Endothelial cell of umbilical vein (primary cell): ENCODE results near the gene KRTAP5-2.
A peak's percentile ranks its signal among the peaks of the same experiment; 100 is the strongest.

Source experiments
- EZH2 ChIP-seq: IDR thresholded peaks from 2 replicates; pipeline ENCODE4 v1.6.1; 2012; ENCODE audit warnings: borderline replicate concordance, low read depth, mild to moderate bottlenecking, moderate library complexity, low read length, inconsistent platforms; ENCODE audit not compliant: severe bottlenecking
- JUN ChIP-seq: IDR thresholded peaks from 2 replicates; pipeline ENCODE4 v1.6.1; 2011; ENCODE audit warnings: borderline replicate concordance, low read depth; ENCODE audit not compliant: insufficient read length, insufficient read depth
- POLR2A ChIP-seq: IDR thresholded peaks from 2 replicates; pipeline ENCODE4 v1.6.1; 2012; ENCODE audit warnings: low read depth, mild to moderate bottlenecking, control low read depth, low read length
- POLR2AphosphoS5 ChIP-seq: IDR thresholded peaks from 2 replicates; pipeline ENCODE4 v1.6.1; 2012; ENCODE audit warnings: low read depth, mild to moderate bottlenecking, control low read depth, low read length, moderate library complexity; ENCODE audit not compliant: insufficient read depth
- TF ChIP-seq, protein P1 (sequence below), 2 donors: IDR thresholded peaks; 1 replicate in 1 of 2; 2 replicates in 1 of 2; pipeline ENCODE4 v1.5.1; 2011; ENCODE audit warnings: low read length in 2 of 2, mild to moderate bottlenecking in 2 of 2, moderate library complexity in 2 of 2, control low read depth in 1 of 2, inconsistent platforms in 1 of 2, low read depth in 1 of 2; ENCODE audit not compliant: insufficient read depth in 1 of 2; ENCODE audit errors: extremely low read depth in 1 of 2

GRCh38 chr11:1640076-1640946 is 42.2 kb upstream of the KRTAP5-2 start:
- TF ChIP-seq, protein P1, sequence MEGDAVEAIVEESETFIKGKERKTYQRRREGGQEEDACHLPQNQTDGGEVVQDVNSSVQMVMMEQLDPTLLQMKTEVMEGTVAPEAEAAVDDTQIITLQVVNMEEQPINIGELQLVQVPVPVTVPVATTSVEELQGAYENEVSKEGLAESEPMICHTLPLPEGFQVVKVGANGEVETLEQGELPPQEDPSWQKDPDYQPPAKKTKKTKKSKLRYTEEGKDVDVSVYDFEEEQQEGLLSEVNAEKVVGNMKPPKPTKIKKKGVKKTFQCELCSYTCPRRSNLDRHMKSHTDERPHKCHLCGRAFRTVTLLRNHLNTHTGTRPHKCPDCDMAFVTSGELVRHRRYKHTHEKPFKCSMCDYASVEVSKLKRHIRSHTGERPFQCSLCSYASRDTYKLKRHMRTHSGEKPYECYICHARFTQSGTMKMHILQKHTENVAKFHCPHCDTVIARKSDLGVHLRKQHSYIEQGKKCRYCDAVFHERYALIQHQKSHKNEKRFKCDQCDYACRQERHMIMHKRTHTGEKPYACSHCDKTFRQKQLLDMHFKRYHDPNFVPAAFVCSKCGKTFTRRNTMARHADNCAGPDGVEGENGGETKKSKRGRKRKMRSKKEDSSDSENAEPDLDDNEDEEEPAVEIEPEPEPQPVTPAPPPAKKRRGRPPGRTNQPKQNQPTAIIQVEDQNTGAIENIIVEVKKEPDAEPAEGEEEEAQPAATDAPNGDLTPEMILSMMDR (IDR thresholded peaks at IDR 0.05; ENCODE audit: extremely low read depth in 1 of 2, insufficient read depth in 1 of 2, low read depth in 1 of 2, low read length in 2 of 2) = peak; percentile 78 to 82
- TF ChIP-seq POLR2A (no peak), POLR2AphosphoS5 (no peak), JUN (no peak), EZH2 (no peak)
